NK-92 (cell line): ENCODE data around the gene AHRR.
"Not testable (repeated sequence)": the region's sequence is repeated elsewhere in the genome, so short reads cannot be mapped to it uniquely, and the experiment has no call there.

Experiments used
- DNase-seq: peaks from one replicate; lab custom pipeline; 2025; ENCODE audit not compliant: unreplicated experiment; lab: John Stamatoyannopoulos, UW

AHRR gene

GRCh38 chr5:392431-392988 is 71.0 kb downstream of the AHRR start:
- no peak for DNase-seq

DNA sequence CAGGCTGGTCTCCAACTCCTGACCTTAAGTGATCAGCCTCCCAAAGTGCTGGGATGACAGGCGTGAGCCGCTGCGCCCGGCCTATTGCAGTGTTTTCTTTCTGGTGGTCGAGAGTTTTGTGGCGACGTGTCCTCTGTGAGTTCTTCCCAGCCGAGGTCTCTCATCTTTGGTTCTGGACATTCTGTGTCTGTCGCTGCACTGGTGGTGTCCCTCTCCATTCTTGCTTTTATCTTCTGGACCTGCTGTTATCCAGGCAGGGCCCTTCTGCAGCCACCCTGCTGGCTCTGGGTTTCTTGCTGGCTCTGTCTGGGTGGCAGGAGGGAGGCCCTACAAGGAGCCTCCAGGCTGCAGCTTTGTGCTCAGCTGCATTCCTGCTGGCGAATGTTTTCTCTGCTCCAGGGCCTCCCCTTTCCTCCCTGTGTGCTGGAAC is 72.3 kb downstream of the AHRR start:
- no peak for DNase-seq

DNA sequence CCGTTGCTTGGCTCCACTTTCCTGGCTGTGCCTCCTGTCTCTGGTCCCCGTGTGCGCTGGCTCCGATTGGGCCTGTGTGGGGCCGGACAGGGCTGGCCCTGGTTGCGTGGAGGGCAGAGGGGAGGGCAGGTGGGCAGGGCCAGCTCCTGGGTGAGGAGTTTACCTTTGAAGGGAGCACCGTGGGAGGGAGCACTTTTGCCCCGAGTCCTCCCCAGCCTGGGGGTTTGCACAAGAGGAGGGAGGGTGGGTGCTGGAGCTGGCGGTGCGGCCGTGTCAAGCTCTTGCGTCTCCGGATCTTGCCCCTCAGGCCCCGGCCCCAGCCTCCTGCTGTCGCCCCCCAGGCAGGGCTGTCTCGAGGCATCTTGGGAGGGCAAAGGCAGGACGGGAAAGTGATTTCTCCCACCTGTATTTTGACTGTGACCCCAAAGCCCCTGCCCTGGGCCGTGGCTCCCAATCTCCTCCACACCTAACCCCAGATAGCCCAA is 73.2 kb downstream of the AHRR start:
- no peak for DNase-seq

DNA sequence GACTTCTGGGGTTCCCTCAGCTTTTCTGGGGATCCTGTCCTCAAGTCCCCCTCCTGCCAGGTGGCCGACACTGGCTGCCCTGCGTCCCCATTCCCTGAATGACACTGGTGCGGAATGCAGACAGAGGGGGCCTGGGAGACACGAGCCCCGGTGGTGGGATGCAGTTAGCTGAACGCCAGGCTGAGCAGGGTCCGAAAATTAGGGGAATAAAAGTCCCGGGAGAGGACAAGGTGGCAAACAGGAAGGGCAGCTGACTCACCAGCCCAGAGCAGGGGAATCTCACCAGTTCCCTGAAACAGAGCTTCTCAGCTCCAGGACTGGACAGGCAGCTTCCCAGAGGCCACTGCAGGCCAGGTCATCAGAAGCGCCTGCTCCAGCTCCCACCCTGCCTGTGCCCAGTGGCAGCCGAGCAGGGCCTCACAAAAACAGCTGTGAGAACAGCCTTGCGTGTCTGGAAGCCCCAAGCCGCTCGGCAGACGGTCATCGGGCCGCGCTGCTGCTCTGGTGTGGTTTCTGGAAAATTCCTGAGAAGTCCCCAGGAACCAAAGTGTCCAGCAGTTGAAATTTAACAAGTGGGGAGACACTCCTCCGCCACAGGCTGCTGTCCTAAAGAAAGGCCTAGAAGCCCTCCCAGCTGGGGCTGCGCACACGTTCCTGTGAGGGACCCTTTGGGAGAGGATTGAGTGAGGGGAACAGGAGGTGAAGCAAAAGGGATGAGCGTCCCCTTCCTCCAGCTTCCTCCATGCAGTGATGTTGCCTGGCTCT is 73.8 kb downstream of the AHRR start:
- DNase-seq: no peak

DNA sequence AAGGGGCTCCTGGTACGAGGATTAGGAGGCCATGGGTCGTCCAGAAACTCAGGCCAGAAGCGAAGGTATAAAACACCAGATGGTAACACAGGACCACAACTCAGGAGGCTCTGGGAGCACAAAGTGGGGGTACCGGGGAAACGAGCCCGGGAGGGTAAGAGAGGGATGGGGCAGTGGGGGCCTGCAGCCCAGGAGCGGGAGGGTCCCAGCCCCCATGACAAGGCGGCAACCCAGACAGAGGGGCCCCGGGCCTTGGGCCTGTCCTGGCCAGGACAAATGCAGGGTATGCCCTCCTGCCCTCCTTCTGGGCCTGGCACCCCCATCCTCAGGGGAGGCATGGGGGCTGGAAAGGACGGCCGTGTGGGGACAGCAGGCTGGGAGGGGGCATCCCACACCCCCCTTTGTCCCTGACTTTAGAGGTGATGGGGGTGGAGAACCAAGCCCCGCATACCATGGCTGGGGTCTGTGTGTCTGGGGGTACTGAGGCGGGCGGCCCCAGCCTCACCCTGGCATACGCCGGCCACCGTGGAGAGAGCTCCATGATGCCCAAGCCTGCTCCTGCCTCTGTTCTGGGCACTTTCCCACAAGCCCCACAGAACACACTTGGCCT is 74.5 kb downstream of the AHRR start:
- DNase-seq: no peak

- no peak for DNase-seq
Measured at GRCh38 chr5:396531-396961, 75.0 kb downstream of the AHRR start.

- DNase-seq: not testable (repeated sequence)
Measured at GRCh38 chr5:398141-398474, 76.6 kb downstream of the AHRR start.

- no peak for DNase-seq
Measured at GRCh38 chr5:398475-399295, 77.2 kb downstream of the AHRR start.

- no peak for DNase-seq
Measured at GRCh38 chr5:399296-400281, 78.1 kb downstream of the AHRR start.

GRCh38 chr5:400282-401145 is 79.0 kb downstream of the AHRR start:
- no peak for DNase-seq

GRCh38 chr5:401146-402034 is 79.9 kb downstream of the AHRR start:
- DNase-seq: no peak

DNA sequence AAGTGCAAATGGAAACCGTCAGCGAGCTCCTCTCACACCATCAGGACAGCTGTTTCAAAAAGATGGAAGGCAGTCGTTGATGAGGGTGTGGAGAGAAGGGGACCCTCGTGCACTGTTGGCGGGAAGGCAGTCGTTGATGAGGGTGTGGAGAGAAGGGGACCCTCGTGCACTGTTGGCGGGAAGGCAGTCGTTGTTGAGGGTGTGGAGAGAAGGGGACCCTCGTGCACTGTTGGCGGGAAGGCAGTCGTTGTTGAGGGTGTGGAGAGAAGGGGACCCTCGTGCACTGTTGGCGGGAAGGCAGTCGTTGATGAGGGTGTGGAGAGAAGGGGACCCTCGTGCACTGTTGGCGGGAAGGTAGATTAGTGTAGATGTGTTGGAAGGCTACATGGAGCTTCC is 80.7 kb downstream of the AHRR start:
- not testable (repeated sequence) for DNase-seq

DNA sequence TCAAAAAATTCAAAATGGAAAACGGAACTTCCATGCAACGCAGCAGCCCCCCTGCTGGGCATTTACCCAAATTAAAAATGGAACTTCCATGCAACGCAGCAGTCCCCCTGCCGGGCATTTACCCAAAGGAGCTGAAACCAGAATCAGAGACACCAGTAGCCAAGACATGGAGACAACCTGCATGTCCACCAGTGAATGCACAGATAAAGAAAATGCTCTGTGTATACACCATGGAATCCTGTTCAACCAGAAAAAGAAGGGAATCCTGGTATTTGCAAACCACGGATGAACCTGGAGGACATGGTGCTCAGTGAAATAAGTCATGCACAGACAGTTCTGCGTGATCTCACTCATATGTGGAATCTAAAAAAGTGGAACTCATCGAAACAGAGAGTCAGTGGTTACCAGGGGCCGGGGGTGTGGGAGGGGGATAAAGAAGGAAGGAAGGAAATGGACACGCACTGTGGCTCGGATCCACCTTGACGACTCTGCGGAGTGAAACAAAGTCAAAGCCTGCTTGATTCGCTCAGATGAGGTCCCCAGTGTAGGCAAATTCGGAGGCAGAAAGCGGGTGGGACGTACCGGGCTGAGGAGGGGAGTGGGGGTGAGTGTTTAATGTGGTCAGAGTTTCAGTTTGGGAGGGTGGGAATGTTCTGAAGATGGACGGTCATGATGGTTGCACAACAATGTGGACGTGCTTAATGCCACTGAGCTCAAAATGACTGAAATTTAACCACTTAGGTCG is 81.3 kb downstream of the AHRR start:
- DNase-seq: no peak

GRCh38 chr5:403995-404394 is 82.5 kb downstream of the AHRR start:
- no peak for DNase-seq

GRCh38 chr5:404666-405241 is 83.2 kb downstream of the AHRR start:
- DNase-seq: no peak

- DNase-seq: no peak
Measured at GRCh38 chr5:405421-405820, 83.9 kb downstream of the AHRR start.

- DNase-seq: no peak
Measured at GRCh38 chr5:406041-406440, 84.5 kb downstream of the AHRR start.
